Neural cell (in vitro differentiated cells): ENCODE results near the gene ACP2. TPM values are rescaled to one million over a fixed set of nuclear protein-coding genes. Genes with fewer than 3 reads are reported as not detected.

Source experiments
- H2AFZ ChIP-seq: fragments of 200-600, 300-800 bp; sonication (generic), shearing (Covaris generic); 2 replicates; pipeline ENCODE4 v1.6.0; 2014; ENCODE audit warnings: low read depth, mild to moderate bottlenecking, antibody characterized with exemption, low read length, moderate library complexity
- H3F3A ChIP-seq: fragments of 200-600 bp; shearing (Covaris generic); 2 replicates; pipeline ENCODE4 v1.6.1; 2016; ENCODE audit warnings: mild to moderate bottlenecking, moderate library complexity, mixed read lengths, antibody characterized with exemption, low read length; ENCODE audit not compliant: insufficient read depth, poor library complexity, severe bottlenecking
- H3K27ac ChIP-seq: fragments of 200-600, 300-800 bp; sonication (generic), shearing (Covaris generic); 2 replicates; pipeline ENCODE4 v1.5.1; 2014; ENCODE audit warnings: mild to moderate bottlenecking, low read length, moderate library complexity
- H3K27me3 ChIP-seq: fragments of 300-800, 200-600 bp; sonication (generic), shearing (Covaris generic); 2 replicates; pipeline ENCODE4 v1.6.0; 2014; ENCODE audit warnings: mild to moderate bottlenecking, low read depth, low read length, moderate library complexity; ENCODE audit not compliant: insufficient read depth
- H3K36me3 ChIP-seq: fragments of 300-800, 200-600 bp; sonication (generic), shearing (Covaris generic); 2 replicates; pipeline ENCODE4 v1.5.1; 2014; ENCODE audit warnings: mild to moderate bottlenecking, antibody characterized with exemption, low read length, moderate library complexity; ENCODE audit not compliant: insufficient read depth
- H3K4me2 ChIP-seq: fragments of 300-800, 200-600 bp; sonication (generic), shearing (Covaris generic); 2 replicates; pipeline ENCODE4 v1.6.0; 2014; ENCODE audit warnings: mild to moderate bottlenecking, low read length
- H3K4me3 ChIP-seq: fragments of 300-800, 200-600 bp; sonication (generic), shearing (Covaris generic); 2 replicates; pipeline ENCODE4 v1.5.1; 2014; ENCODE audit warnings: mild to moderate bottlenecking, low read length, moderate library complexity
- H3K79me2 ChIP-seq: fragments of 200-600 bp; shearing (Covaris generic); replicated peaks from 2 replicates; pipeline ENCODE4 v1.6.0; 2014; ENCODE audit warnings: mild to moderate bottlenecking, low read length, moderate library complexity; ENCODE audit not compliant: insufficient read depth
- H3K9ac ChIP-seq: fragments of 300-800, 200-600 bp; sonication (generic), shearing (Covaris generic); 2 replicates; pipeline ENCODE4 v1.6.1; 2016; ENCODE audit warnings: mild to moderate bottlenecking, low read length, mixed read lengths
- H3K9me2 ChIP-seq: fragments of 200-600 bp; shearing (Covaris generic); 2 replicates; pipeline ENCODE4 v1.6.1; 2016; ENCODE audit warnings: mild to moderate bottlenecking, low read length, mixed read lengths; ENCODE audit not compliant: insufficient read depth
- H3K9me3 ChIP-seq: fragments of 200-600, 300-800 bp; sonication (generic), shearing (Covaris generic); 2 replicates; pipeline ENCODE4 v1.6.1; 2016; ENCODE audit warnings: mild to moderate bottlenecking, mixed run types, low read length, moderate library complexity, mixed read lengths
- H4K20me1 ChIP-seq: fragments of 200-600 bp; shearing (Covaris generic); 2 replicates; pipeline ENCODE4 v1.6.1; 2016; ENCODE audit warnings: mild to moderate bottlenecking, mixed run types; ENCODE audit not compliant: insufficient read depth
- EP300 ChIP-seq: fragments of 450-650 bp; conservative IDR thresholded peaks from 2 replicates; pipeline ENCODE4 v1.6.1; 2014; ENCODE audit warnings: antibody characterized with exemption, mild to moderate bottlenecking, moderate library complexity; ENCODE audit not compliant: poor library complexity, severe bottlenecking
- EZH2 ChIP-seq: fragments of 200-600, 300-800 bp; shearing (Covaris generic), sonication (generic); IDR thresholded peaks from 2 replicates; pipeline ENCODE4 v1.6.1; 2014; ENCODE audit warnings: antibody characterized with exemption, low read length, borderline replicate concordance, mild to moderate bottlenecking; ENCODE audit not compliant: insufficient read depth, poor library complexity, severe bottlenecking
- MXI1 ChIP-seq: fragments of 450-650 bp; conservative IDR thresholded peaks from 2 replicates; pipeline ENCODE4 v1.6.1; 2014; ENCODE audit warnings: antibody characterized with exemption, mild to moderate bottlenecking; ENCODE audit not compliant: poor library complexity, severe bottlenecking
- POLR2AphosphoS5 ChIP-seq: IDR thresholded peaks from 2 replicates; pipeline ENCODE4 v1.6.1; 2012
- RAD21 ChIP-seq: fragments of 450-650 bp; conservative IDR thresholded peaks from 2 replicates; pipeline ENCODE4 v1.6.1; 2014; ENCODE audit warnings: antibody characterized with exemption, mild to moderate bottlenecking, moderate library complexity
- SMC3 ChIP-seq: fragments of 450-650 bp; conservative IDR thresholded peaks from 2 replicates; pipeline ENCODE4 v1.6.1; 2014; ENCODE audit warnings: antibody characterized with exemption, mild to moderate bottlenecking, moderate library complexity; ENCODE audit not compliant: poor library complexity
- TAF1 ChIP-seq: IDR thresholded peaks from 2 replicates; pipeline ENCODE4 v1.6.1; 2012; ENCODE audit warnings: low read depth
- polyA plus RNA-seq: library from polyadenylated mRNA; depleted of rRNA; stranded (reverse); fragments of >200 nt; gene quantifications from 2 replicates; pipeline ENCODE4 v1.2.3, GENCODE V29; 2014
- TF ChIP-seq, protein P1 (sequence below): IDR thresholded peaks from 2 replicates; pipeline ENCODE4 v1.6.1; 2012; ENCODE audit warnings: borderline replicate concordance
- TF ChIP-seq, protein P2 (sequence below): fragments of 450-650 bp; IDR thresholded peaks from 2 replicates; pipeline ENCODE4 v1.5.1; 2014; ENCODE audit warnings: antibody characterized with exemption, mild to moderate bottlenecking, moderate library complexity; ENCODE audit not compliant: poor library complexity, severe bottlenecking

The ACP2 gene
- polyA plus RNA-seq, 1 donor from 2014 or later, result 48.1 TPM

DNA sequence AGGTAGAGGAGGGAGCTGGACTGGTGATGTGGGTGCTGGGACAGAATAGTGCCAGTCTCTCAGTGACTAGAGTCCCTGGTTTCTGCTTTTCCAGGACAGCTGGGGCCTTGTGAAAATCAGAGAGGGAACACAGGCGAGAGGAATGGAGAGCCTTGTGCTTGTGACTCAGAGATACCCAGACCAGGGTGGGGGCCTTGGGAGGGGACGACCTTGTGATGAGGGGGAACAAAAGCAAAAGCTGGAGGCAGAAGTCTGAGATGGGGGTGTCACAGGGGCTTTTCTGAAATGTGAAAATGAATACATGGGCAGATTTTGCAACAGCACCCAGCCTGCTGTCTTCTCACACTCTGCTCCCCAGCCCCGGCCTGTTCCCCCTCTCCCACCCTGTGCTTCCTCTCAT lies 5.8 kb upstream of the ACP2 start:
- H3K4me2 ChIP-seq, result no peak overlapping the region
- H3K9me3 ChIP-seq, result no peaks in the 10 kb centered on the region
- no peak overlapping the region for H2AFZ ChIP-seq
- peaks cover 2% of the 10 kb centered on the region for H3K79me2 ChIP-seq
- no peaks in the 10 kb centered on the region for H4K20me1 ChIP-seq
- no peak for TF ChIP-seq MXI1
- H3F3A ChIP-seq, result no peaks in the 10 kb centered on the region
- no peaks in the 10 kb centered on the region for H3K27me3 ChIP-seq
- no peak overlapping the region for H3K9ac ChIP-seq
- H3K9me2 ChIP-seq, result no peaks in the 10 kb centered on the region
- no peaks in the 10 kb centered on the region for H3K36me3 ChIP-seq
- H3K4me3 ChIP-seq, result no peak overlapping the region
- no peak overlapping the region for H3K27ac ChIP-seq

DNA sequence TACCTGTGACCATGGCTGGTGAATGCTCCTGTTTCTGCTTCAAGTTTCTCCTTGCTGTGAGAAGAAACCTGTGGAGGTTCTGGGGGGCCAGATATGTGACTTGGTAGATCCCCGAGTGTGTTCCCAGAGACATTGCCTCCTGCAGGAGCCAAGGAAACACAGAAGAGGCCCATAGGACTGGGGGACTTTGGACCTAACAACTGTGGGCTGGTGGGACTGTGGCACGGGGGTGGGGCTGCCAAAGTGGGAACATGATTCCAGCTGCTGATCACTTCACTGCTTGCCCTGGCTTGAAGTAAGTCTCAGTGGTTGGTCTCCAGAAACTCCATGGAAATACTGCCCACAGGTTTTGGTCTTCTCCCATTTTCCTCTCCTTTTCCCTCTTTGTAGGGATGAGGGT lies 5.0 kb upstream of the ACP2 start:
- no peak for TF ChIP-seq SMC3
- no peak for TF ChIP-seq RAD21
- no peak for TF ChIP-seq POLR2AphosphoS5
- TF ChIP-seq EP300, result no peak
- TF ChIP-seq, protein P1, sequence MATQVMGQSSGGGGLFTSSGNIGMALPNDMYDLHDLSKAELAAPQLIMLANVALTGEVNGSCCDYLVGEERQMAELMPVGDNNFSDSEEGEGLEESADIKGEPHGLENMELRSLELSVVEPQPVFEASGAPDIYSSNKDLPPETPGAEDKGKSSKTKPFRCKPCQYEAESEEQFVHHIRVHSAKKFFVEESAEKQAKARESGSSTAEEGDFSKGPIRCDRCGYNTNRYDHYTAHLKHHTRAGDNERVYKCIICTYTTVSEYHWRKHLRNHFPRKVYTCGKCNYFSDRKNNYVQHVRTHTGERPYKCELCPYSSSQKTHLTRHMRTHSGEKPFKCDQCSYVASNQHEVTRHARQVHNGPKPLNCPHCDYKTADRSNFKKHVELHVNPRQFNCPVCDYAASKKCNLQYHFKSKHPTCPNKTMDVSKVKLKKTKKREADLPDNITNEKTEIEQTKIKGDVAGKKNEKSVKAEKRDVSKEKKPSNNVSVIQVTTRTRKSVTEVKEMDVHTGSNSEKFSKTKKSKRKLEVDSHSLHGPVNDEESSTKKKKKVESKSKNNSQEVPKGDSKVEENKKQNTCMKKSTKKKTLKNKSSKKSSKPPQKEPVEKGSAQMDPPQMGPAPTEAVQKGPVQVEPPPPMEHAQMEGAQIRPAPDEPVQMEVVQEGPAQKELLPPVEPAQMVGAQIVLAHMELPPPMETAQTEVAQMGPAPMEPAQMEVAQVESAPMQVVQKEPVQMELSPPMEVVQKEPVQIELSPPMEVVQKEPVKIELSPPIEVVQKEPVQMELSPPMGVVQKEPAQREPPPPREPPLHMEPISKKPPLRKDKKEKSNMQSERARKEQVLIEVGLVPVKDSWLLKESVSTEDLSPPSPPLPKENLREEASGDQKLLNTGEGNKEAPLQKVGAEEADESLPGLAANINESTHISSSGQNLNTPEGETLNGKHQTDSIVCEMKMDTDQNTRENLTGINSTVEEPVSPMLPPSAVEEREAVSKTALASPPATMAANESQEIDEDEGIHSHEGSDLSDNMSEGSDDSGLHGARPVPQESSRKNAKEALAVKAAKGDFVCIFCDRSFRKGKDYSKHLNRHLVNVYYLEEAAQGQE, result no peak
- no peak for TF ChIP-seq TAF1
- Histone ChIP-seq H2AFZ (no peak overlapping the region), H3K9me2 (no peaks in the 10 kb centered on the region), H3K9me3 (no peaks in the 10 kb centered on the region), H3K79me2 (peaks cover 4% of the 10 kb centered on the region), H3K4me2 (no peak overlapping the region), H3K27ac (no peak overlapping the region), H3K36me3 (no peaks in the 10 kb centered on the region), H3K27me3 (no peaks in the 10 kb centered on the region), H3F3A (no peaks in the 10 kb centered on the region), H3K9ac (no peak overlapping the region), H4K20me1 (no peaks in the 10 kb centered on the region), H3K4me3 (no peak overlapping the region)

DNA sequence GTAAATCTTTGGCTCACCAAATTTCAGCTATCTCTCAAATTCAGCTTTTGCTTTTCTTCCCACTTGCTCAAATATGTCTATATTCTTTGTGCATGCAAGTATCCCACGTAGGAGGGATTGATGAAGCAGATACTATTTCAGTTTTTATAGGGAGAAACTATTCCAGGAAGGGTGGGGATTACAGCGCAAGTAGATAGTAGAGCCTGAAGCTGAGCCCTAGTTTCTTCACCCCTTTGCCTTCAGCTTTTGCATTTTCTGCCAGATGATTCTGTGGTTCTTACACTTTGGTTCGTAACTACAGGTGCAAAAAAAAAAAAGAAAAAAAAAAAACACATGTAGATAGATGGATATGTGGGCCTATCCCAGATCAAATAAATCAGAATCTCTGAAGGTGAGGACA lies 3.1 kb upstream of the ACP2 start:
- Histone ChIP-seq H3F3A (no peaks in the 10 kb centered on the region), H3K9me3 (no peaks in the 10 kb centered on the region), H4K20me1 (no peaks in the 10 kb centered on the region), H3K27ac (no peak overlapping the region), H3K4me3 (no peak overlapping the region), H3K36me3 (no peaks in the 10 kb centered on the region), H3K9ac (no peak overlapping the region), H3K9me2 (no peaks in the 10 kb centered on the region), H3K4me2 (no peak overlapping the region), H3K79me2 (peaks cover 18% of the 10 kb centered on the region), H3K27me3 (no peaks in the 10 kb centered on the region), H2AFZ (no peak overlapping the region)
- TF ChIP-seq SMC3, result no peak
- no peak for TF ChIP-seq EP300
- TF ChIP-seq RAD21, result no peak
- TF ChIP-seq MXI1, result no peak
- TF ChIP-seq POLR2AphosphoS5, result no peak
- no peak for TF ChIP-seq TAF1
- TF ChIP-seq EZH2, result no peak
- TF ChIP-seq, protein P2, sequence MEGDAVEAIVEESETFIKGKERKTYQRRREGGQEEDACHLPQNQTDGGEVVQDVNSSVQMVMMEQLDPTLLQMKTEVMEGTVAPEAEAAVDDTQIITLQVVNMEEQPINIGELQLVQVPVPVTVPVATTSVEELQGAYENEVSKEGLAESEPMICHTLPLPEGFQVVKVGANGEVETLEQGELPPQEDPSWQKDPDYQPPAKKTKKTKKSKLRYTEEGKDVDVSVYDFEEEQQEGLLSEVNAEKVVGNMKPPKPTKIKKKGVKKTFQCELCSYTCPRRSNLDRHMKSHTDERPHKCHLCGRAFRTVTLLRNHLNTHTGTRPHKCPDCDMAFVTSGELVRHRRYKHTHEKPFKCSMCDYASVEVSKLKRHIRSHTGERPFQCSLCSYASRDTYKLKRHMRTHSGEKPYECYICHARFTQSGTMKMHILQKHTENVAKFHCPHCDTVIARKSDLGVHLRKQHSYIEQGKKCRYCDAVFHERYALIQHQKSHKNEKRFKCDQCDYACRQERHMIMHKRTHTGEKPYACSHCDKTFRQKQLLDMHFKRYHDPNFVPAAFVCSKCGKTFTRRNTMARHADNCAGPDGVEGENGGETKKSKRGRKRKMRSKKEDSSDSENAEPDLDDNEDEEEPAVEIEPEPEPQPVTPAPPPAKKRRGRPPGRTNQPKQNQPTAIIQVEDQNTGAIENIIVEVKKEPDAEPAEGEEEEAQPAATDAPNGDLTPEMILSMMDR, result no peak
- TF ChIP-seq, protein P1, result no peak
